ENCODE results near the gene REX1BD. TPM values are rescaled to one million over a fixed set of nuclear protein-coding genes. Genes with fewer than 3 reads are reported as not detected.
"Not testable (repeated sequence)": the region's sequence is repeated elsewhere in the genome, so short reads cannot be mapped to it uniquely, and the experiment has no call there.

The REX1BD gene
- 48.7 TPM for total RNA-seq

DNA sequence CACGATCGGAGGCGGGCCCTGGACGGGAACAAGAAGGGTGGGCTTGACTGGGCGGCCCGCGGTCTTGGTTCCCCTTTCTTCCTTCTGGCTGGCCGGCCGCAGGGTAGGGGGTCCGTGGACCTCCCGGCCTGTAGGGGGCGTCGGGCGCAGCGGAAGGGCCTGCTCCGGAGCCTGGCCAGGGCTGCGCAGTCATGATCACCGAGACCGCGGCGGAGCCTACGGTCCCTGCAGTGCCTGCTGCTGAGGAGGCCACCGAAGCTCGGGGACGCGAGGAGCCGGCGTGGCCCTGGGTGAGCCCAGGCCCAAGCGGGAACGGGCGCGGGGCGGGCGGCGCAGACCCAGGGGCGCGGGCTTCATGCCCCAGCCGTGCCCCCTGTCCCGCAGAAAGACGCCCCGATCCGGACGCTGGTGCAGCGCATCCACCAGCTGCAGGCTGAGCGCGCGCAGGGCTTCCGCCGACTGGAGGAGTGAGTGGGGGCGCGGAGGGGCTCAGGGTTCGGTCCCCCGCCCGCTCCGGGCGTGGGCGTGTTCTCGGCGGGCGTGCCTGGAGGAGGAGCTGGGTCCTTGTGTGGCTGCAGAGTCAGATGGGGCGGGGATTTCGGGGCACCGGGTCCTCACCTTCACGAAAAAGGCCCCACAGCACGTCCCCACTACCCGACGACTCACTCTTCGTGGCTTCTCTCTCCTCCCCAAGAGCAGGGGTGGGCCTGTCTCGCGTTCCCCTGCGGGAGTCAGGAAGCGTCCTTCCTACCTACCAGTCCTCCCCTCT, at the start of gene REX1BD:
REX1BD (plus strand) TSS at position 188 of the 769 bp plus-strand sequence; CDS start at position 192, 4 bp downstream.
- Histone ChIP-seq H3K9me3 (ENCODE audit: low read depth, low read length) (no peaks in the 10 kb centered on the region), H3K4me1 (ENCODE audit: insufficient read depth, low read length) (peaks cover 41% of the 10 kb centered on the region), H3K27me3 (ENCODE audit: insufficient read depth, low read length) (no peaks in the 10 kb centered on the region), H3K4me3 (ENCODE audit: low read length) (peak within 1 kb of the TSS; percentile 66)

DNA sequence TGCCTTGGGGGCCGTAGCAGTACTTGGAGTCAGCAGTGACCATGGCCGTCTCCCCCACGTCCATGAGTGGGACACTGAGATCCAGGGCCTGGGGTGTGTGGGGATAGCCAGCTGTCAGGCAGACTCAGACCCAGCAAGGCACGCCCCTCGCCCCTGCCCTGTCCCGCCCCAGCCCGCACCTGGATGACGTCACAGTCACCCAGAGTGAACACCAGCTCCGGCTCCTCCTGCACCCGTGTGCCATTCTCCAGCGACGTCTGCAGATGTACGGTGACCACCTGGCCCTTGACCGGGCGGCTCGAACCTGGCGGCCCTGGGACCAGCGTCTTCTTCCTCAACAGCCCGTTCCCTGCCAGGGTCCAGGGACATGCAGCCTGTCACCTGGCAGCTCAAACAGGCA, 49.2 kb upstream of the REX1BD start:
- H3K4me3 ChIP-seq (ENCODE audit: low read length) = no peak overlapping the region
- no peaks in the 10 kb centered on the region for H3K27me3 ChIP-seq (ENCODE audit: insufficient read depth, low read length)
- H3K4me1 ChIP-seq (ENCODE audit: insufficient read depth, low read length) = peaks cover 19% of the 10 kb centered on the region
- no peaks in the 10 kb centered on the region for H3K9me3 ChIP-seq (ENCODE audit: low read depth, low read length)

DNA sequence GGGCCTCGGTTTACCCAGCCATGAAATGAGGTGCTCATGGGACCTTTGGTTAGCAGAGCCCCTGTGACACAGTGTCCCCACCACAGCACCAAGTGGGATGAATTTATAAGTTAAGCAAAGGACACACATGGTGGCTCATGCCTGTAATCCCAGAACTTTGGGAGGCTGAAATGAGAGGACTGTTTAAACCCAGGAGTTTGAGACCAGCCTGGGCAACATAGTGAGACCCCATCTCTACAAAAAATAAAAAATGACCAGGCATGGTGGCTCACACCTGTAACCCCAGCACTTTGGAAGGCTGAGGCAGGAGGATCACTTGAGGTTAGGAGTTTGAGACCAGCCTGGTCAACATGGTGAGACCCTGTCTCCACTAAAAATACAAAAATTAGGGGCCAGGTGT, 48.4 kb upstream of the REX1BD start:
- peaks cover 25% of the 10 kb centered on the region for H3K4me1 ChIP-seq (ENCODE audit: insufficient read depth, low read length)
- not testable (repeated sequence) for H3K27me3 ChIP-seq (ENCODE audit: insufficient read depth, low read length); H3K4me3 ChIP-seq (ENCODE audit: low read length); H3K9me3 ChIP-seq (ENCODE audit: low read depth, low read length)

DNA sequence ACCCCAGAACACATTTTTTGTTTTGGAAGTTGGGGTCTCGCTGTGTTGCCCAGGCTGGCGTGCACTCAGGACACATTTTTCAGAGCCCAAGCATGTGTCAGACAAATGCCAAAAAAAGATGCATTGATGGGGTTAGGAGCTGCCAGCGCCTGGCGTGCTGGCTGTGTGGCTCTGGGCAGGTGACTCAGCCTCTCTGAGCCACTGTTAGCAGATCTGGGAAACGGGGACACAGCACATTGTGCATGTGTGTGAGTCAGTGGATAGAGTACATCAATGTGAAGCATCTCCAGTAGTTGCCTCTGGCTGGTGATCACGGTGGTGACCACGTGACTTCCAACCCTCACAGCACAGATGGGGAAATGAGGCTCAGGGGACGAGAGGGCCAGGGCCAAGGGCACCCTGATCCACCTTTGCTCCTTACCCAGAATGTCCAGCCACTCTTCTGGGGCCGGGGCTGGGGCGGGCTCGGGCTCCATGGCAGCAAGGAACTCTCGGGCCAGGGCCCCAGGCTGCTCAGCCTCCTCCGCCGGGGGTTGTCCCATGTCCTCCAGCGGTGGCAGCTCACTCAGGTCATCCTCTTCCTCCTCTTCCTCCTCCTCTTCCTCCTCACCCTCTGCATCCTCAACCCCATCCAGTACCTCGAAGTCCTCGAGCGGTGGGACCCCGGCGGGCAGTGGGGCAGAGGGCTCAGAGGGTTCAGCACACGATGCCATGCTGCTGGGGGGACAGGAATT, 47.2 kb upstream of the REX1BD start:
- Histone ChIP-seq H3K4me3 (ENCODE audit: low read length) (no peak overlapping the region), H3K9me3 (ENCODE audit: low read depth, low read length) (no peaks in the 10 kb centered on the region), H3K4me1 (ENCODE audit: insufficient read depth, low read length) (peaks cover 25% of the 10 kb centered on the region), H3K27me3 (ENCODE audit: insufficient read depth, low read length) (no peaks in the 10 kb centered on the region)

DNA sequence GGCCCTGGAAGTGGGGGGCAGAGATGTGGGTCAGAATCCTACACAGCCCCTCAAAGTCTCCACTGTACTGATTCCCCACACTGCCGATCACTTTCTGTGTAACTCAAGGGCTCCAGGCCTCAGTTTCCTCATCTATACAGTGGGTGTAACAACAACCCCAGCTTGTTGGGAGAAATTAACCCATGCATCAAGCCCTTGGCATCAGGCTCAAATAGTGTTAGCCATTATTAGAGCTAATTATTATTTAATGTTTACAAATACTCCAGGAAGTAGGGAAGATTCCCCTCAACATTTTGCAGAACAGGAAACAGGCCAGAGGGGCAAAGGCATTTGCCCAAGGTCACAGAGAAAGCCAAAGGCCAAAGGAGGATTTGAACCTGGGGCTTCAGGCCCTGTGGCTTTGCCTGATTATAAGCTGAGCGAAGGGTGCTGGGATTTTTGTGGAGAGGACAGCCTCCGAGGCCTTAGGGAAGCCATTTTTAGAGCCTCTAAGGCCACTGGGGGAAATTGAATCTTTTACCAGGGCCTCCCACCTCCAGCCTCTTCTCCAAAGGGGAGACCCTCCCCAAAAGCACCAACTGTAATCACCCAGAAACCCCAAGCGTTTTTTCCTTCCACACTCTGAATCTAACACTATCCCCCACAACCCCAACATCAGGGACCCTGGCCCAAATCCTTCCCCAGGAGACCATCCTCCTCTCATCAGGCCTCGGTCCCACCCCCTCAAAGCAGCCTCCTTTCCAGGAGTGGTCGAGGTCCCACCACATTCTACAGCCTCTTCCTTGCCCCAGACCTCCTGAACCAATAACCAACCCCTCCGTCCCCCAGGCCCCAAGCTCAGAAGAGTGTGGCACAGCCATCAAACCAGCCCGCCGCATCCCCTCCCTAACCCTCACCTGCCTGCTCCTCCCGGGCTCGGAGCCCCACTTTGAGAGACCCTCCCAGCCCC, 46.3 kb upstream of the REX1BD start:
- no peaks in the 10 kb centered on the region for H3K9me3 ChIP-seq (ENCODE audit: low read depth, low read length)
- H3K27me3 ChIP-seq (ENCODE audit: insufficient read depth, low read length) = no peaks in the 10 kb centered on the region
- H3K4me1 ChIP-seq (ENCODE audit: insufficient read depth, low read length) = peaks cover 25% of the 10 kb centered on the region
- peak overlapping the region; percentile 32 for H3K4me3 ChIP-seq (ENCODE audit: low read length)

DNA sequence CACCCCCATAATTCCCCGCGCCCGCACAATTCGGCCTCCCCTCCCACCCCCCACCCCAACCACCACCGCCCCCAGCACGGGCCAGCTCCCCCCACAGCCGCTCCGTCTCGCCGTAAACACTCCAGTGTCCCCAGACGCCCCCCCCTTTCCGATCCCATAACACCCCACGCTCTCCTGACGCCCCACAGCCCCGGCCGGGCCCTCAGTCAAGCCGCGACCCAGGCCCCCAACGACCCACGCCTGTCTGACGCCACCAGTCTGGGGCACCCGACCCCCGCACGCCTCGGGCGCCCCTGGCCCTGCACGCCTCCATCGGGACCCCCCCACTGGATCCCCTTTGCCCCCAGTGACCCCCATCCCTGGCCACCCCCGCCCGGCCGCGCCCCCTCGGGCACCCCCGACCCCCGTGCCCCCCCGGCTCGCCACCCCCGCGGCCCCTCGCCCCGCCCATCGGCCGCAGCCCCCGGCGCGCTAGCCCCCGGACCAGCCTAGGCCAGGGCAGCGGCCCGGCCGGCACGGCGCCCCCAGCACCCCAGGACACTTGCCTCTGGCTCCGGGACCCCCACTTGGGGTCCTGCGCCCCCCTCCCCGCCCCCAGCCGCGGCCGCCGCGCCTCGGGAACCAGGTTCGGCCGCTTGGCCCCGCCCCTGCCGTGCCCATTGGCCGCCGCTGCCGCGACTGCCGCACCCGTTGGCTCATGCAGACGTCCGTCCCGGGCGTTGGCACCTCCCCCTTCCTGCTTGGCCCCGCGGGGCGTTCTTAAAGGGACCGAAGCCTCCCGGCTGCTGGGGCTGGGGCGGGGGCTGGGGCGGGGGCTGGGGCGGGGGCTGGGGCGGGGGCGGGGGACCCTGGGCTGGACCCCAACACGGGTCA, 45.4 kb upstream of the REX1BD start, which contains the start of gene FKBP8:
FKBP8 (minus strand) TSS at position 633 of the 873 bp plus-strand sequence. CDS start 1,603 bp downstream, outside the sequence.
- no peaks in the 10 kb centered on the region for H3K9me3 ChIP-seq (ENCODE audit: low read depth, low read length)
- H3K4me3 ChIP-seq (ENCODE audit: low read length) = peak within 1 kb of the TSS; percentile 41
- no peaks in the 10 kb centered on the region for H3K27me3 ChIP-seq (ENCODE audit: insufficient read depth, low read length)

DNA sequence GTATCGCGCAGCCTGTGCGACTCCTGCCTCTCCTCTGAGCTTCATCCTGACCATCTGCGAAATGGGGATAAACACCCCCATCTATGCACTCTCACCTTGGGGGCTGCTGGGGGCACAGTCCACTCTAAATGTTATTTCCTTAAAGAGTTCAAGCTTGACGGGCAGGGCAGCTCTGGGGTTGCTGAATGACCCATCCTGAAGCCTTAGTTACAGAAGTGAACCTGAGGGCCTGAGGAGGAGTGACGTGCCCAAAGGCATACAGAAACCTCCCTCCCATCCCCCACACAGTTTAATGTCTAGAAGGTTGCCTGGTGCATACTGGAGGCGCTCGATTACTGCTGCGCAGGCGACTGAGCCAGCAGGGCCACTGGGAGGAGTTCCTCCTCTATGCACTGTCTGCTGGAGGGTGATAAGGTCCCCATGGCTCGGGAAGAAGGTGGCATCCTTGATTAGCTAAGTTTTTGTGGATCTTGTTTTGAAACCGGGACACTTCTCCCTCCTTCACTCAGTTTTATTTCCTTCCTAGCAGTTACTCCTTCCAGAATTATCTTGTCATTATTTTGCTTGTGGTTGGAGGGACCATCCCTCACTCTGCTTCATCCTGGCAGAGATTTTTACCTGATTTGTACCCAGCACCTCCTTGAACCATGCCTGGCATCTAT, 44.7 kb upstream of the REX1BD start:
- Histone ChIP-seq H3K27me3 (ENCODE audit: insufficient read depth, low read length) (no peaks in the 10 kb centered on the region), H3K9me3 (ENCODE audit: low read depth, low read length) (no peaks in the 10 kb centered on the region), H3K4me1 (ENCODE audit: insufficient read depth, low read length) (peaks cover 25% of the 10 kb centered on the region), H3K4me3 (ENCODE audit: low read length) (peak overlapping the region; percentile 41)

More for the DNA sequence above, 45.4 kb upstream of the REX1BD start, which contains the start of gene FKBP8:
- H3K4me1 ChIP-seq (ENCODE audit: insufficient read depth, low read length) = peaks cover 25% of the 10 kb centered on the region

DNA sequence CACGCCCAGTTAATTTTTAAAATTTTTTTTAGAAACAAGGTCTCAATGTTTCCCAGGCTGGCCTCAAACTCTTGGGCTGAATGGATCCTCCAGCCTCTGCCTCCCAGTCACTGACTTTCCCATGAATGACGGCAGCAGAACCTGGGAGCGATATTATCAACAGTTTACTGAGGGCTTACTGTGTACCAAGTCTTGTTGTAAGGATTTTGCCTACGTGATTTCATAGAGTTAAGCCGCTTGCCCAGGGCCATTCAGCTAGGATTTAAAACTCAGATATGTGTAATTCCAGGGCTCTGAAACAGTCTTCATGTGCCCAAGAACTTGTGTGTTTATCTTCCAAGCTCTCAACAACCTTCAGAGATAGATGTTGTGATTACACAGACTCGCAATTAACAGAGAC, 37.0 kb upstream of the REX1BD start:
- no peaks in the 10 kb centered on the region for H3K27me3 ChIP-seq (ENCODE audit: insufficient read depth, low read length)

DNA sequence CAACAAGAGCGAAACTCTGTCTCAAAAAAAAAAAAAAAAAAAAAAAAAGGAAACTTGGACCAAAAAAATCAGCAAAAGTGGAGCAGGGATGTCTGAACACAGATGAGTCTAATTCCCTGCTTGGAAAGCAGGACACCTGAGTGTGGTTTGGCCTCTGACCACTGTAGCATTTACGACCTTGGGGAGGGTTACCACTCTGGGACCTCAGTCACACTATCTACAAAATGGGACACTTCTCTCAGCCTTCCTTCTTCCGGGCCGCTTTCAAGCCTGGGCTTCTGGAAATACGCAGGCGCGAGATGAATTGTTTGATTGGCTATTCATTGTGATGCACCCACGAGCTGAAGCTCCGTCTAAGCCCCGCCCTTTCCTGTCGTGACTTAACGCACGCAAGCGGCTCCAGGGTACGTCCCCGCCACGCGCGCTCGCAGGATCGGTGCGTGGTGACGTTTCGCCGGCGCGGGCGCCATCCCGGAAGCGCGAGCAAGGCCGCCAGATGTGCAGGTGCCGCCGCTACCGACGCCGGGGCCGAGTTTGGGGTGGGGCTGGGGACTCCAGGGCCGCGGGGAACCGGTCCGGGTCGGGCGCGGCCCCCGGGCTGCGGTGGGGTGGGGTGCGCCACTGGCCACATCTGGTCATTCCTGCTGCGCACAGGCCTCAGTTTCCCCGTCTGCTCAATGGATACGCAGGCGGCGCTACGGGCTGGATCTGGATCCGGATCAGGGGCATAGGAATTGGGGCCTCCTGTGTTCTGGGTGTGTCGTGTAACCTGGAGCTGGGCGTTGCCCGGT, 31.0 kb upstream of the REX1BD start, which contains the start of gene KXD1:
KXD1 (plus strand) TSS at position 460 of the 791 bp plus-strand sequence. CDS start 4,187 bp downstream, outside the sequence.
- Histone ChIP-seq H3K4me1 (ENCODE audit: insufficient read depth, low read length) (peaks cover 18% of the 10 kb centered on the region), H3K4me3 (ENCODE audit: low read length) (peak within 1 kb of the TSS; percentile 95), H3K9me3 (ENCODE audit: low read depth, low read length) (no peaks in the 10 kb centered on the region)

More for the DNA sequence above, 37.0 kb upstream of the REX1BD start:
- Histone ChIP-seq H3K9me3 (ENCODE audit: low read depth, low read length) (no peaks in the 10 kb centered on the region), H3K4me3 (ENCODE audit: low read length) (no peak overlapping the region), H3K4me1 (ENCODE audit: insufficient read depth, low read length) (no peaks in the 10 kb centered on the region)

DNA sequence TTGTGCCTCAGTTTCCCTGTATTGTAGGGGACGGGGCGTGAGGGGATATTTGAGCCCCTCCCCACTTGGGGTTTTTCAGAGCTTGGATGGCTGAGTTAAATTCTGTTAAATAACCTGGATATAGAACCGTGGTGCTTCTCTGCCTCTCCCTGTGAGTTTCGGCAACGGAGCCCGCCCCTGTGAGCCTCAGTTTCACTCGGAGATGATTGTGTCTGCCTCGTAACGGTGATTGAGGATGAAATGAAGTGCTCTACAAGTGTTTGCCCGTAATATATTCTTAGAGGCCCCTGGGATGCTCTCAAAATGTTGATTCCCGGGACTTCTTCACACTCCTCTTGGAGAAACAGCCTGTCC, 30.4 kb upstream of the REX1BD start:
- H3K4me3 ChIP-seq (ENCODE audit: low read length) = peak overlapping the region; percentile 95

More for the DNA sequence above, 31.0 kb upstream of the REX1BD start, which contains the start of gene KXD1:
- no peaks in the 10 kb centered on the region for H3K27me3 ChIP-seq (ENCODE audit: insufficient read depth, low read length)

DNA sequence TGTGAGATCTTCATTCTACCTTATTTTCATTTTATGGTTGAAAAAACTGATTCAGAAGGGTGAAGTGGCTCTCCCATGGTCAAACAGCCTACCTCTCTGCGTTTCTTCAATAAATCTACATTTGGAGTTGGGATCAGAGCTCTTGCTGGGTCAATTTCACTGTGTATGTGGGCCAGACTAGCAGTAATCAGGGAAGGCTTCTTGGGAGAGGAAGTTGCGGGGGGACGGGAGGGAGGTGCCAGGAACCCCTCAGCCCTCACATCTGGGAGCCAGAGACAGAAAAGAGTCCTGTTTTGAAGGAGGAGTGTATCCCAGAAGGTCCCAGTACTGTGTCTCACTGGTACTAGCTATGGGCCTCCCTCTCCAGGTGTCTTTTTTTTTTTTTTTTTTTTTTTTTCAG, 30.0 kb upstream of the REX1BD start:
- Histone ChIP-seq H3K27me3 (ENCODE audit: insufficient read depth, low read length) (no peaks in the 10 kb centered on the region), H3K4me1 (ENCODE audit: insufficient read depth, low read length) (peaks cover 18% of the 10 kb centered on the region), H3K4me3 (ENCODE audit: low read length) (peak overlapping the region; percentile 95), H3K9me3 (ENCODE audit: low read depth, low read length) (no peaks in the 10 kb centered on the region)

More for the DNA sequence above, 30.4 kb upstream of the REX1BD start:
- H3K27me3 ChIP-seq (ENCODE audit: insufficient read depth, low read length) = no peaks in the 10 kb centered on the region
- peaks cover 18% of the 10 kb centered on the region for H3K4me1 ChIP-seq (ENCODE audit: insufficient read depth, low read length)
- no peaks in the 10 kb centered on the region for H3K9me3 ChIP-seq (ENCODE audit: low read depth, low read length)

DNA sequence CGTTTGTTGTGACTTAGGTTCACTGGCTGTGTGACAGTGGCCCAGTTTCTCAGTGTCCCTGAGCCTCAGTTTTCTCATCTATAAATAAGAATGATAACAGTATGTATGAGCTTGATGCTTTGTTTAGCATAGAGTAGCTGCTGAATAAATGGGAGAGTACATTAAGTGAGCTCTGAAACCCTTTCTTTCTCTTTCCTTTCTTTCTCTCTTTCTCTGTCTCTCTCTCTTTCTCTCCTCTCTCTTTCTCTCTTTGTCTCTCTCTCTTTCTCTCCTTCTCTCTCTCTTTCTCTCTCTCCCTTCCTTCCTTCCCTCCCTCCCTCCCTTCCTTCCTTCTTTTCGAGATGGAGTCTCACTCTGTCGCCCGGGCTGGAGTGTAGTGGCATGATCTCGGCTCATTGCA, 28.9 kb upstream of the REX1BD start:
- Histone ChIP-seq H3K4me3 (ENCODE audit: low read length) (no peak overlapping the region), H3K4me1 (ENCODE audit: insufficient read depth, low read length) (peaks cover 18% of the 10 kb centered on the region), H3K9me3 (ENCODE audit: low read depth, low read length) (no peaks in the 10 kb centered on the region), H3K27me3 (ENCODE audit: insufficient read depth, low read length) (no peaks in the 10 kb centered on the region)

DNA sequence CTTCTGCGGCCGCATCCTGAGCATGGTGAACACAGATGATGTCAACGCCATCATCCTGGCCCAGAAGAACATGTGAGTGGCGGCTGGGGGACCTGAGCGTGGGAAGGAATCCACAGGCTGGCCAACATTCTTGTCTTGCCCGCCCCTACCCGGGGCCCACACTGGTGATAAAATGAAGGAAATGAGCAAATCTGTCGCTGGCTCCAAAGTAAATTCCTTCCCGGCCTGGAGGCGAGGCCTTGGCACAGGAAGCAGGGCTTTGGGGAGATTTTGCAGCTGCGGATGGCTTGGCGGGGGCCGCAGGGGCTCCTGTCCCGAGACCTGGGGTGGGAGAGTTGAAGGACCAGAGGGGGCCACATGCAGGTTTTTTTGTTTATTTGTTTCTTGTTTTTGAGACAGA, 26.5 kb upstream of the REX1BD start:
- Histone ChIP-seq H3K27me3 (ENCODE audit: insufficient read depth, low read length) (no peaks in the 10 kb centered on the region), H3K4me3 (ENCODE audit: low read length) (no peak overlapping the region), H3K9me3 (ENCODE audit: low read depth, low read length) (no peaks in the 10 kb centered on the region), H3K4me1 (ENCODE audit: insufficient read depth, low read length) (peaks cover 18% of the 10 kb centered on the region)
